CD14-positive monocyte (primary cell): ENCODE data around the gene ALDOB. TPM values are rescaled to one million over a fixed set of nuclear protein-coding genes. Genes with fewer than 3 reads are reported as not detected.
A peak's percentile ranks its signal among the peaks of the same experiment; 100 is the strongest.

Experiments
- DNase-seq, 3 donors: peaks; one replicate each; pipeline ENCODE4 v3.0.0-alpha.2; 2011 to 2022
- H2AFZ ChIP-seq: 2 replicates; pipeline ENCODE4 v1.6.0; 2012; ENCODE audit warnings: mild to moderate bottlenecking, low read depth, low read length, inconsistent platforms; ENCODE audit not compliant: insufficient read depth, poor library complexity, severe bottlenecking
- H3K27ac ChIP-seq, 2 donors: 1 replicate in 1 of 2; 2 replicates in 1 of 2; pipeline ENCODE4 v1.5.1; 2012 to 2013; ENCODE audit warnings: low read length in 2 of 2, control low read depth in 1 of 2, inconsistent platforms in 1 of 2, low read depth in 1 of 2, mild to moderate bottlenecking in 1 of 2
- H3K27me3 ChIP-seq, 2 donors: one replicate each; pipeline versions ENCODE4 v1.6.0 to v1.6.1; 2011 to 2013; ENCODE audit warnings: low read length in 2 of 2; ENCODE audit not compliant: control insufficient read depth in 2 of 2, insufficient read depth in 2 of 2
- H3K36me3 ChIP-seq, 2 donors: replicated peaks in 1 of 2; 1 replicate in 1 of 2; 2 replicates in 1 of 2; pipeline versions ENCODE4 v1.5.1 to v1.6.1; 2012 to 2013; ENCODE audit warnings: low read length in 2 of 2, control low read depth in 1 of 2, inconsistent platforms in 1 of 2, mild to moderate bottlenecking in 1 of 2; ENCODE audit not compliant: insufficient read depth in 2 of 2, control insufficient read depth in 1 of 2
- H3K4me1 ChIP-seq, 2 donors: 1 replicate in 1 of 2; 2 replicates in 1 of 2; pipeline versions ENCODE4 v1.5.1 to v1.6.1; 2012 to 2013; ENCODE audit warnings: low read length in 2 of 2, control low read depth in 1 of 2, inconsistent platforms in 1 of 2, mild to moderate bottlenecking in 1 of 2, moderate library complexity in 1 of 2; ENCODE audit not compliant: insufficient read depth in 2 of 2, control insufficient read depth in 1 of 2
- H3K4me2 ChIP-seq: replicated peaks from 2 replicates; pipeline ENCODE3; 2012; ENCODE audit warnings: low read length, moderate library complexity, mild to moderate bottlenecking; ENCODE audit not compliant: poor library complexity, severe bottlenecking; ENCODE audit errors: extremely low read depth
- H3K4me3 ChIP-seq, 3 experiments: fragments of 200-600 bp in 1 of 3; sonication (generic) in 1 of 3; replicated peaks in 1 of 3; 1 replicate in 2 of 3; 2 replicates in 1 of 3; pipeline ENCODE4 v1.5.1; 2011 to 2013; ENCODE audit warnings: low read length in 3 of 3, mild to moderate bottlenecking in 3 of 3, control low read depth in 2 of 3, low read depth in 2 of 3, inconsistent platforms in 1 of 3, moderate library complexity in 1 of 3
- H3K79me2 ChIP-seq: 2 replicates; pipeline ENCODE4 v1.6.0; 2012; ENCODE audit warnings: mild to moderate bottlenecking, control low read depth, inconsistent platforms, low read length, moderate library complexity; ENCODE audit not compliant: insufficient read depth
- H3K9ac ChIP-seq: 2 replicates; pipeline ENCODE4 v1.6.0; 2017; ENCODE audit warnings: low read length, mild to moderate bottlenecking; ENCODE audit not compliant: insufficient read depth, poor library complexity, severe bottlenecking
- H3K9me3 ChIP-seq, 2 donors: replicated peaks in 1 of 2; 1 replicate in 1 of 2; 2 replicates in 1 of 2; pipeline versions ENCODE4 v1.5.1 to v1.6.1; 2012 to 2013; ENCODE audit warnings: low read length in 2 of 2, control low read depth in 1 of 2; ENCODE audit not compliant: control insufficient read depth in 1 of 2, insufficient read depth in 1 of 2
- H4K20me1 ChIP-seq: 2 replicates; pipeline ENCODE4 v1.6.0; 2012; ENCODE audit warnings: mild to moderate bottlenecking, low read length, control low read depth, moderate library complexity; ENCODE audit not compliant: insufficient read depth
- H3K27ac Mint-ChIP-seq, 7 donors: one replicate each; pipeline ENCODE4 v1.8.0; 2020; ENCODE audit warnings: mild to moderate bottlenecking in 7 of 7, mixed read lengths in 7 of 7, moderate library complexity in 6 of 7, inconsistent platforms in 2 of 7
- H3K27me3 Mint-ChIP-seq, 3 donors: one replicate each; pipeline ENCODE4 v1.8.0; 2021 to 2022; ENCODE audit warnings: low read depth in 3 of 3, mild to moderate bottlenecking in 3 of 3, mixed read lengths in 3 of 3, moderate library complexity in 3 of 3, inconsistent platforms in 1 of 3
- H3K36me3 Mint-ChIP-seq, 2 donors: one replicate each; pipeline ENCODE4 v1.8.0; 2020; ENCODE audit warnings: mixed read lengths in 2 of 2, inconsistent platforms in 1 of 2, mild to moderate bottlenecking in 1 of 2
- H3K4me1 Mint-ChIP-seq: one replicate; pipeline ENCODE4 v1.8.0; 2020; ENCODE audit warnings: mild to moderate bottlenecking, mixed read lengths
- H3K4me3 Mint-ChIP-seq, 2 donors: one replicate each; pipeline ENCODE4 v1.8.0; 2020; ENCODE audit warnings: mild to moderate bottlenecking in 2 of 2, mixed read lengths in 2 of 2, moderate library complexity in 1 of 2
- H3K9me3 Mint-ChIP-seq, 7 donors: one replicate each; pipeline ENCODE4 v1.8.0; 2020 to 2022; ENCODE audit warnings: mixed read lengths in 7 of 7, mild to moderate bottlenecking in 6 of 7, moderate library complexity in 6 of 7, inconsistent platforms in 2 of 7
- WGBS: methylation state at CpG from one replicate; pipeline ENCODE4 v1.1.5; 2013; ENCODE audit warnings: missing lambda C conversion rate; ENCODE audit not compliant: insufficient coverage; 5-methylcytosine and 5-hydroxymethylcytosine counted together
- intact Hi-C, 2 donors: fragments of 100-400 bp; cut with micrococcal nuclease; formaldehyde crosslinking; loops; one replicate each; pipeline versions ENCODE4 v1.15.0 to v1.15.1; 2023
- polyA plus RNA-seq, 3 donors: library from polyadenylated mRNA; depleted of rRNA in 1 of 3; unstranded in 2 of 3; stranded (reverse) in 1 of 3; fragments of 300-500 nt in 2 of 3; fragments of >200 nt in 1 of 3; fragmentation: Illumina TruSeq in 2 of 3; gene quantifications; 1 replicate in 2 of 3; 2 replicates in 1 of 3; pipeline ENCODE4 v1.2.3, GENCODE V29; 2012 to 2021
- TF ChIP-seq, protein P1 (sequence below): fragments of 200-600 bp; IDR thresholded peaks from one replicate; pipeline ENCODE4 v1.8.0; 2022; ENCODE audit warnings: antibody characterized with exemption, mild to moderate bottlenecking

The ALDOB gene
- polyA plus RNA-seq, 3 donors = not detected

DNA sequence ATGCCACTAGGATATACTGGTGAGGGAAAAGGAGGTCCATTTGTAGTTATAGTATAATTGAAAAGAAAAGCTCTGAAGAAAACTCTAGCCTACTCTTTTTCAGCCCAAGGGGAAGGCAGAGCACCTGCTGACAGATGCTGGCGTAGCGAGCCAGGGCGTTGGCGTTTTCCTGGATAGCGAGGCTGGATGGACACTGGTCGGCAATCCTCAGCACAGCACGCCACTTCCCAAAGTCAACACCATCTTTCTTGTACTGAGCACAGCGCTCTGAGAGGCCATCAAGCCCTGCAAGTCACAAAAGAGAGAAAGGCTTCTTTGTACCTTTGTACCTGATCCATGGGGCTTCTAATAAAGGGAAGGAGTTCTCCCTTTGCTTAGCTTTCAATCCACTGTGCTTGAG is 8.2 kb downstream of the ALDOB start:
- Histone ChIP-seq H3K4me2 (no peak overlapping the region), H2AFZ (no peak overlapping the region), H3K36me3 (no peaks in the 10 kb centered on the region), H3K79me2 (no peaks in the 10 kb centered on the region), H4K20me1 (no peaks in the 10 kb centered on the region), H3K9ac (no peak overlapping the region), H3K27me3 (peaks cover 0 to 2% of the 10 kb centered on the region in 2 donors), H3K27ac (no peak overlapping the region), H3K4me3 (no peak overlapping the region), H3K9me3 (no peaks in the 10 kb centered on the region), H3K4me1 (no peaks in the 10 kb centered on the region)
- Mint-ChIP-seq H3K27ac (peak overlapping the region in 1 of 7 donors; percentile 2), H3K4me1 (no peaks in the 10 kb centered on the region), H3K4me3 (no peak overlapping the region), H3K36me3 (no peaks in the 10 kb centered on the region), H3K27me3 (peaks cover 0 to 5% (median 3%) of the 10 kb centered on the region in 3 donors), H3K9me3 (peaks cover 0 to 17% (median 1%) of the 10 kb centered on the region in 7 donors)
- WGBS = 94% methylated on average over 6 of the region's 8 CpGs
- intact Hi-C loops = no loop called here
- TF ChIP-seq, protein P1, sequence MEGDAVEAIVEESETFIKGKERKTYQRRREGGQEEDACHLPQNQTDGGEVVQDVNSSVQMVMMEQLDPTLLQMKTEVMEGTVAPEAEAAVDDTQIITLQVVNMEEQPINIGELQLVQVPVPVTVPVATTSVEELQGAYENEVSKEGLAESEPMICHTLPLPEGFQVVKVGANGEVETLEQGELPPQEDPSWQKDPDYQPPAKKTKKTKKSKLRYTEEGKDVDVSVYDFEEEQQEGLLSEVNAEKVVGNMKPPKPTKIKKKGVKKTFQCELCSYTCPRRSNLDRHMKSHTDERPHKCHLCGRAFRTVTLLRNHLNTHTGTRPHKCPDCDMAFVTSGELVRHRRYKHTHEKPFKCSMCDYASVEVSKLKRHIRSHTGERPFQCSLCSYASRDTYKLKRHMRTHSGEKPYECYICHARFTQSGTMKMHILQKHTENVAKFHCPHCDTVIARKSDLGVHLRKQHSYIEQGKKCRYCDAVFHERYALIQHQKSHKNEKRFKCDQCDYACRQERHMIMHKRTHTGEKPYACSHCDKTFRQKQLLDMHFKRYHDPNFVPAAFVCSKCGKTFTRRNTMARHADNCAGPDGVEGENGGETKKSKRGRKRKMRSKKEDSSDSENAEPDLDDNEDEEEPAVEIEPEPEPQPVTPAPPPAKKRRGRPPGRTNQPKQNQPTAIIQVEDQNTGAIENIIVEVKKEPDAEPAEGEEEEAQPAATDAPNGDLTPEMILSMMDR = no peak
- DNase-seq = no peak

DNA sequence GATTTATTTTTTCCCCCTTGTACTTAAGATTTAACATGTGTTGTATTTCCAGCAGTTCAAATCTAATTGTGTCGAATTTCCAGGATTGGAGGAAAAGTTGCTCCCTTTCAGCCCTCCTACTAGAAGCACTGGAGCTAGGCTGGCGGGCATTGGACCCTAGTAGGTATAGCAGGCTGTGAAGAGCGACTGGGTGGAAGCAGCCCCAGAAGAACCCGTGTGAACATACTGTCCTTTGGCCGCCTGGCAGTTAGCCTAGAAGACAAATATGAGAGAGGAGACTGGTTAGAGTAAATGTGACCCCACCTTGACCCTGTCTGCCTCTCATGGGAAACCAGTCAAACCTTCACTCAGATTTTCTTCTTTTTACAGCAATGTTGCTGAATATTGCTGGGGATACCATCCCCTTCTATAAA is 13.9 kb downstream of the ALDOB start:
- no peak overlapping the region for H2AFZ ChIP-seq
- H3K4me2 ChIP-seq = no peak overlapping the region
- H3K27ac Mint-ChIP-seq = no peak overlapping the region
- 91% methylated on average over 4 of the region's 5 CpGs for WGBS
- no peaks in the 10 kb centered on the region for H4K20me1 ChIP-seq
- H3K27me3 ChIP-seq = peaks cover 0 to 2% of the 10 kb centered on the region in 2 donors
- no peaks in the 10 kb centered on the region for H3K36me3 ChIP-seq
- H3K36me3 Mint-ChIP-seq = no peaks in the 10 kb centered on the region
- peaks cover 0 to 1% (median 0%) of the 10 kb centered on the region in 3 donors for H3K27me3 Mint-ChIP-seq
- intact Hi-C loops = no loop called here
- H3K4me1 Mint-ChIP-seq = no peaks in the 10 kb centered on the region
- H3K9ac ChIP-seq = no peak overlapping the region
- no peaks in the 10 kb centered on the region for H3K4me1 ChIP-seq
- H3K27ac ChIP-seq = no peak overlapping the region
- TF ChIP-seq, protein P1 = no peak
- no peaks in the 10 kb centered on the region for H3K79me2 ChIP-seq
- no peaks in the 10 kb centered on the region for H3K9me3 ChIP-seq
- H3K4me3 ChIP-seq = no peak overlapping the region
- no peak for DNase-seq
- peaks cover 0 to 15% (median 3%) of the 10 kb centered on the region in 7 donors for H3K9me3 Mint-ChIP-seq
- no peak overlapping the region for H3K4me3 Mint-ChIP-seq
